Measurements from ENCODE around the gene DACT3. TPM values are rescaled to one million over a fixed set of nuclear protein-coding genes. Genes with fewer than 3 reads are reported as not detected.

Gene DACT3
- total and polyA plus RNA-seq, 2 of the 4 experiments (the other 2 are of a cell fraction): 1.6 to 4.9 TPM

- Histone ChIP-seq H3K23ac (ENCODE audit: low read depth, low read length) (no peak overlapping the region), H2BK120ac (ENCODE audit: low read depth, low read length) (peak overlapping the region; percentile 49; the same call in 1 of the 2 replicates), H2BK20ac (ENCODE audit: low read depth, low read length) (no peak overlapping the region), H4K20me1 (ENCODE audit: insufficient read depth, low read length) (0 out of 2 replicates have a peak, but pooled peaks cover 6% of the 10 kb centered on the region), H3K9ac (ENCODE audit: low read depth, low read length) (no peak overlapping the region), H3K9me3 (ENCODE audit: control insufficient read depth, insufficient read depth, low read length) (no peaks in the 10 kb centered on the region), H2AK9ac (replicated peaks; ENCODE audit: low read depth, low read length, poor library complexity) (peak overlapping the region; percentile 82), H4K8ac (ENCODE audit: low read depth in 2 of 2, low read length in 2 of 2) (peak overlapping the region; percentile 9 to 23; a peak in 2 of 4 replicates), H4K91ac (ENCODE audit: insufficient read depth, low read depth, low read length) (no peak overlapping the region; the same call in 1 of the 2 replicates), H3K18ac (ENCODE audit: low read depth, low read length) (no peak overlapping the region), H3K56ac (ENCODE audit: extremely low read depth, insufficient read depth, low read length) (0 out of 2 replicates have a peak overlapping the region, but pooled peaks have one; percentile 10), H2AK5ac (ENCODE audit: low read depth, low read length) (peak overlapping the region; percentile 99; the same call in 1 of the 2 replicates), H4K5ac (ENCODE audit: low read depth, low read length) (peak overlapping the region; percentile 28; the same call in 1 of the 2 replicates), H2BK5ac (ENCODE audit: low read depth, low read length, poor library complexity, severe bottlenecking) (no peak overlapping the region), H2BK15ac (ENCODE audit: low read depth, low read length) (0 out of 3 replicates have a peak overlapping the region, but pooled peaks have one; percentile 99), H3K9me1 (ENCODE audit: insufficient read depth, low read length) (peaks cover 25% of the 10 kb centered on the region), H3K4me1 (ENCODE audit: control insufficient read depth, insufficient read depth, low read length) (peaks cover 38% of the 10 kb centered on the region), H3K14ac (replicated peaks; ENCODE audit: low read depth, low read length) (peak overlapping the region; percentile 99), H3K27ac (ENCODE audit: insufficient read depth, low read length) (no peak overlapping the region), H3K79me1 (ENCODE audit: low read depth in 1 of 2, low read length in 2 of 2) (peaks cover 0 to 23% of the 10 kb centered on the region in 2 experiments; a peak in 1 of 4 replicates), H3K36me3 (ENCODE audit: control insufficient read depth, insufficient read depth, low read length) (no peaks in the 10 kb centered on the region), H3K4me2 (ENCODE audit: low read depth, low read length) (0 out of 2 replicates have a peak overlapping the region, but pooled peaks have one; percentile 20), H2AFZ (replicated peaks; ENCODE audit: low read length, poor library complexity) (peak overlapping the region; percentile 16), H3K4me3 (ENCODE audit: insufficient read depth, low read depth, low read length) (no peak overlapping the region), H3K4ac (ENCODE audit: low read depth, low read length) (peak overlapping the region; percentile 66), H3K27me3 (ENCODE audit: control insufficient read depth, insufficient read depth, low read length) (no peaks in the 10 kb centered on the region)
- DNase-seq (no peak), ATAC-seq (ENCODE audit: low read depth) (no peak)
- dilution Hi-C loops (cut with HindIII; ENCODE audit: low sequenced_read_pairs, unreplicated experiment): no loop called here
- no TSS peak for BruUV-seq (replicated peaks)
- WGBS, 2 experiments (ENCODE audit: extremely low coverage in 2 of 2, insufficient read length in 1 of 2): 97% methylated on average over 7 of the region's 35 CpGs; no CpG with 5 or more reads in 1 of the 2 experiments
- CTCF ChIA-PET: interaction anchor here (0.9 kb wide), 2 partner anchors 37 to 39 kb away, joined by 3 to 4 read pairs; partner anchors contain the start of gene DACT3
- TF ChIP-seq POLR2A (IDR thresholded peaks at IDR 0.05; ENCODE audit: low read depth, low read length): no peak
- no peak for TF ChIP-seq BHLHE40 (IDR thresholded peaks at IDR 0.05; ENCODE audit: low read depth, low read length)
- no peak for TF ChIP-seq ELK1 (IDR thresholded peaks at IDR 0.05; ENCODE audit: borderline replicate concordance, low read depth, low read length)
- no peak for TF ChIP-seq CEBPB (IDR thresholded peaks at IDR 0.05; ENCODE audit: low read depth, low read length)
- TF ChIP-seq FOS (IDR thresholded peaks at IDR 0.05; ENCODE audit: low read depth, low read length): no peak
- TF ChIP-seq SMC3 (IDR thresholded peaks at IDR 0.05; ENCODE audit: low read depth, low read length): no peak
- TF ChIP-seq RAD21 (IDR thresholded peaks at IDR 0.05; ENCODE audit: low read length): no peak
- intact Hi-C loops (cut with micrococcal nuclease): no loop called here
- POLR2A ChIA-PET (ENCODE audit: unreplicated experiment): no interaction called here
- in situ Hi-C loops (cut with MboI; ENCODE audit: low sequenced_read_pairs): no loop called here
Measured at GRCh38 chr19:46623915-46624502, 37.0 kb downstream of the DACT3 start.
